ENCODE data around the gene LSM12. TPM values are rescaled to one million over a fixed set of nuclear protein-coding genes. Genes with fewer than 3 reads are reported as not detected.

LSM12 gene
- total RNA-seq = 10 to 100 TPM; 71.4 to 73.5 TPM

GRCh38 chr17:44066204-44066930 is at the start of gene LSM12:
LSM12 (minus strand) TSS chr17:44066671; CDS start chr17:44066587, 84 bp downstream.
- peaks cover 8 to 28% of the 10 kb centered on the region in 2 donors for H3K36me3 Mint-ChIP-seq
- no peaks in the 10 kb centered on the region for H3K9me3 Mint-ChIP-seq
- peak within 1 kb of the TSS; percentile 89 to 99 for H3K27ac Mint-ChIP-seq
- DNase-seq (ENCODE audit: low spot score in 2 of 2) = peak; percentile 90 to 97
- peak; percentile 75 to 85 for ATAC-seq

GRCh38 chr17:44115585-44116415 is 49.3 kb upstream of the LSM12 start:
- H3K9me3 Mint-ChIP-seq = no peaks in the 10 kb centered on the region
- no peaks in the 10 kb centered on the region for H3K36me3 Mint-ChIP-seq
- peak in 1 of 2 donors; percentile 53 for DNase-seq (ENCODE audit: low spot score in 2 of 2)
- peak in 1 of 2 donors; percentile 34 for ATAC-seq
- H3K27ac Mint-ChIP-seq = peak overlapping the region in 1 of 2 donors; percentile 28

DNA sequence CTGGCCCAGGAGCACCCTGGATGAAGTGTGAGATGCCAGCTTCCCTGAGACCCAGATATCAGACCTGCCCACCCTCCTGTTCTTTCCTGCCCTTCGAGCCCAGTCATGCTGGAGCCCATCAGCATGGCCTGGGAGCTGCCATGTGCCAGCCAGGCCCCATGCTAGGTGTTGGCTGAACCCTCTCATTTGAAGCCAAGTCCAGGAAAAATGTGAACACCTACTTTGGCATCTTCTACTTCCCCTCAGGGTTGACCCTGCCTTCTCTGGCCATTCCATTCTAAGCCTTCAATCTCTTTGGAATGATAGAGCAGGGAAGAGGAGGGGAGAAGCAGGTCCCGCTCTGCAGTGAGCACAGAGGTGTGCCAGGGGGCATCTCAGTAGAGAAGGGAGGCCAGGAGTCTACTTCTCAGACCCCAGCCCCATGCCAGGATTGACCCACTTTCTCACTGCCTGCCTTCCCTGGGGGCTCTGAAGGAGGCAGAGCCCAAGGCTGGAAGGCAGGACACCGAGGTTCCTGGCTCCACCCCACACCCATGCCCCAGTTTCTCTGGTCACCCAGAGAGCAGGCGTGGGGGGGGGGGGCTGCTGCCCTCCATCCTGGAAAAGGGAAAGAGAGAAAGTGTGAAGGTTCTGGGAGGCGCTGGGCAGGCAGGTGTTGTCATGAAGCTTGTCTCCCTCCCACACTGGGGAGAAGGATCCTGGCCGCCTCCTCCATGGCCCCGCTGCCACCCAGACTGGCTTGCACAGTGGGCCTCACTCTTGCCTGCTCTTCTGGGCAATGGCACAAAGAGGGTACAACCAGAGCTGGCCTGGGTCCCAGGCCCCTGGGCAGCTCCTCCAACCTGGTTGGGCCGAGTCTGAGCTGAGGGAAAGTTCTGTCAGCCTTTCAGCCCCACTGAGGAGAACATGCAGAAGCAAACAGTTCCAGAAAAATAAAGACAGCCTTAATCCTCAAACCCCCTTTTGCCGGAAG is 47.7 kb upstream of the LSM12 start:
- Mint-ChIP-seq H3K36me3 (no peaks in the 10 kb centered on the region), H3K9me3 (no peaks in the 10 kb centered on the region), H3K27ac (peak overlapping the region in 1 of 2 donors; percentile 85)
- DNase-seq (ENCODE audit: low spot score in 2 of 2) (no peak), ATAC-seq (no peak)

GRCh38 chr17:44113382-44113781 is 46.9 kb upstream of the LSM12 start:
- H3K27ac Mint-ChIP-seq = peak overlapping the region in 1 of 2 donors; percentile 85
- H3K36me3 Mint-ChIP-seq = no peaks in the 10 kb centered on the region
- no peak for DNase-seq (ENCODE audit: low spot score in 2 of 2)

DNA sequence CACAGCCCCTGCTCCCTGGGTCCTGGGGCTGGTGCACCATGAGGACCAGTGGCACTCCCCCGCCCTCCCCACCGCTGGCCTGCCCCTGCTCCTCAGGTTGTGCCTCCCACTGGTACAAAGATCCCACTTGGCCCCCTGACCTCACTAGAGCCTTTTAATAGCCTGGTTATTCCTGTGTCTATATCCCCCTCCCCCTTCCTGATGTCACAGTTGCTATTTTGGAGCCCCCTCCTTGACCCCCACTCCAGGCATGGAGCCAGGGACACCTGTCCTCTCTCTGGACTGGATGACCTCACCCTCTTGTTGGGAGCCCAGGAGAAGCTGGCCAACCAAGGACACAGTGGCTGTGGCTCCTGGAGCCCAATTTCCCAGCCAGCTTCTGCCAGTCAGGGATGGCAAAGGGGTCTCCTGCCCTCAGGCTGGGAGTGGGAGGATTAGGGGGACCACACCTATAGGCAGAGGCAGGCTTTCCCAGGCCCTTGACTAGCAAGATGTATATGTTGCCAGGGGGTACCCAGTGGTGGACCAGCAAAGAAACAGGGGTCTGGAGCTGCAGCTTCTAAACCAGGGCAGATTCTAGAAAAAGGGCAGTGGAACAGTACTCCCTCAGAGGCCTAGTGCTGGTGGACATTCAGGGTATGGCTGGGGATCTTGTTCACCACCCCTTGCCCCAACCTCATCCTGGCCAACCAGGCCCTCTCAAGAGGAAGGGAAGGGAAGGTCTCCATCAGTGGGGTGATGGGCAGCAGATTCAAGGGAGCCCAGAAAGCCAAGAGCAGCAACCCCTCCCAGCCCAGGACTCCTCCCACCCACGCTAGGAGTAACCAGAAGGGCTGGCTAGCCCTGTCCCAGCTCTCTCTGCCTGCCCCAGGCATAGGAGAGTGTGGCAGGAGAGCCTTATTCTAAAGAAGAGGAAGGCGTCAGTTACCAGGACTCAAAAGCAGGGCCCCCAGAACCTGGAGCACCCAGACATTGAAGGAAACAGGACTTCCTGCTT is 46.1 kb upstream of the LSM12 start:
- no peak for ATAC-seq
- H3K27ac Mint-ChIP-seq = peak overlapping the region in 1 of 2 donors; percentile 44
- no peaks in the 10 kb centered on the region for H3K36me3 Mint-ChIP-seq
- DNase-seq (ENCODE audit: low spot score in 2 of 2) = no peak
- no peaks in the 10 kb centered on the region for H3K9me3 Mint-ChIP-seq

More at GRCh38 chr17:44113382-44113781, 46.9 kb upstream of the LSM12 start:
- ATAC-seq = no peak
- no peaks in the 10 kb centered on the region for H3K9me3 Mint-ChIP-seq

DNA sequence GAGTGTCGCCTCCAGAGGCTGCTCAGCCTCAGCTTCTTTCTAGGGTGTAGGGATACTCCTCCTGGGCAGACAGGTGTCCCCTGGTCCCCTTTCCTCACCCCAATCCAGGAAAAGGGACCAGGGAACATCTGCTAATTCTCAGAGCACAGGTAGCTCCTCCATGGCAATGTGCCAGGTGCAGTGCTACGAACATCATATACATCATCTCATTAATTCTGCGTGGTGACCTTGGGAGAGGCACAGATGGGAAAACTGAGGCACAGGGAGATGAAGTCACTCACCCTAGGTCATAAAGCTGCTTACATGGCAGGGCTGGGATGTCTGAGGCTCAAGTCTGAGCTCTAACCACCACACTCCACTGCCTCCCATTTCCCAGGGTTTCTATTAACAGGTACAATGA is 45.3 kb upstream of the LSM12 start:
- peak overlapping the region in 1 of 2 donors; percentile 4 for H3K27ac Mint-ChIP-seq

GRCh38 chr17:44110823-44111633 is 44.6 kb upstream of the LSM12 start:
- DNase-seq (ENCODE audit: low spot score in 2 of 2) (peak in 1 of 2 donors; percentile 56), ATAC-seq (peak; percentile 67 to 80)
- Mint-ChIP-seq H3K36me3 (no peaks in the 10 kb centered on the region), H3K27ac (peak overlapping the region in 1 of 2 donors; percentile 4), H3K9me3 (no peaks in the 10 kb centered on the region)

More for the DNA sequence above, 45.3 kb upstream of the LSM12 start:
- no peak for ATAC-seq
- DNase-seq (ENCODE audit: low spot score in 2 of 2) = no peak
- H3K36me3 Mint-ChIP-seq = no peaks in the 10 kb centered on the region
- no peaks in the 10 kb centered on the region for H3K9me3 Mint-ChIP-seq

GRCh38 chr17:44110011-44110686 is 43.7 kb upstream of the LSM12 start:
- Mint-ChIP-seq H3K27ac (no peak overlapping the region), H3K36me3 (no peaks in the 10 kb centered on the region), H3K9me3 (no peaks in the 10 kb centered on the region)
- ATAC-seq (no peak), DNase-seq (ENCODE audit: low spot score in 2 of 2) (no peak)

GRCh38 chr17:44109312-44109630 is 42.8 kb upstream of the LSM12 start:
- ATAC-seq (no peak), DNase-seq (ENCODE audit: low spot score in 2 of 2) (no peak)
- H3K27ac Mint-ChIP-seq = no peak overlapping the region
- H3K9me3 Mint-ChIP-seq = no peaks in the 10 kb centered on the region
- H3K36me3 Mint-ChIP-seq = no peaks in the 10 kb centered on the region

DNA sequence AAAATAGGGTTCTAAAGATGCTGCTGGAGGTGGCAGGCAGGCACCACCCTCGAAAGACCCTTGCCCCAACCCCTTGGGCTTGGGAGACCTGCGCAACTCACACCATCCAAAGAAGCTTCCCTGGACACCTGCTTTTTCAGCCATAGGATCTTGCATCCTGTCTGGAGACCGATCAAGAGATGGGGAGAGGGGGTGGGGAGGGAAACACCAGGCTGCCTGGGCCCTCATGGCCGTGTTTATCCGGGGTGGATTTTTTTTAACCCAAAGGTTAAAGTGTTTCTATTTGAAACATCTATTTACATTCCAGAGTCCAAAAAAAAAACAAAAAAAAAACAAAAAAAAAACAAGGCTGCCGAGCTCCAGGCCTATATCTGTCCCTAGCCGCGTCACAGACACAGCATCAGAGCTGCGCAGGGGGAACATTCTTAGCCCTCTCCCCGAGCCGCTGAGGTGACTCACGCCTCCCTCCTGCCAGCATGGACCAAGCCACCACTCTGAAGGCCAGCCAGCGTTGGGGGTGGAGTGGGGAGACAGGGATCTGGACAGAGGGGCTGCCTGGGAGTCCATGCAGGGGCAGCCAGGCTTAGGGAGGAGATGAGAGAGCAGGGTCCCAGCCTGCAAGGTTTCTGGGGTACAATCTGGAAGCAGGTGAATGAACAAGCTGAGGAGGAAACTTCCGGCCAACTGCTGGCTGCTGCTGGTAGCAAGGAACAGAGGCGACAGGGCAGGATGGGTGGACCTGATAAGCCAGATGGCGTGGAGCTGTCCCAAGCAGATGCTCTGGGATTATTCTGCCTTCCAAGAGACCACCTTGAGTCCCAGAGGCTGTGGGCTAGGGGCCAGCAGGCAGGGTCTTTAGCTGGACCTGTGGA is 42.2 kb upstream of the LSM12 start:
- no peaks in the 10 kb centered on the region for H3K36me3 Mint-ChIP-seq
- DNase-seq (ENCODE audit: low spot score in 2 of 2) (no peak), ATAC-seq (no peak)
- no peaks in the 10 kb centered on the region for H3K9me3 Mint-ChIP-seq
- H3K27ac Mint-ChIP-seq = no peak overlapping the region

- no peaks in the 10 kb centered on the region for H3K9me3 Mint-ChIP-seq
Measured at GRCh38 chr17:44106801-44107200, 40.3 kb upstream of the LSM12 start.

GRCh38 chr17:44105941-44106340 is 39.5 kb upstream of the LSM12 start:
- no peaks in the 10 kb centered on the region for H3K9me3 Mint-ChIP-seq
- peak overlapping the region in 1 of 2 donors; percentile 9 for H3K27ac Mint-ChIP-seq
- DNase-seq (ENCODE audit: low spot score in 2 of 2) (no peak), ATAC-seq (no peak)
- no peaks in the 10 kb centered on the region for H3K36me3 Mint-ChIP-seq

More at GRCh38 chr17:44106801-44107200, 40.3 kb upstream of the LSM12 start:
- ATAC-seq = no peak
- no peak for DNase-seq (ENCODE audit: low spot score in 2 of 2)
- Mint-ChIP-seq H3K27ac (no peak overlapping the region), H3K36me3 (no peaks in the 10 kb centered on the region)

DNA sequence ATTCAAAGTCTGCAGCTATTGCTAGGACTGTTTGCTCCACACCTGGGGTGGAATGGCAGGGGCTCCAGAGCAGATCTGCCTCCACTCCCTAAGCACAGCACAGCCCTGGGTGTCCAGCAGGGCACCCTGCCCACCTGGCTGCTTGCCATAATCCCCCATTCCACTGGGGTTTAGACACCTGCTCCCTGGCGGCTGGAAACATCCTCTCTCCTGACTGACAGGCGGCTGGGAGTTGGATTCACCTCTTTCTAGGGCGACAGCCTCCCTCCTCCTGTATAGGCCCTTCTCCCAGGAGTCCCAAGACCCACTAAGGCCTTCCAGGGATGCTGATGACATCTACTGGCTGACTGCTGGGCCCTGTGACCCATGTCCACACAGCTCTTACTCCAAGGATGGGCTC is 39.0 kb upstream of the LSM12 start:
- H3K36me3 Mint-ChIP-seq = no peaks in the 10 kb centered on the region
- DNase-seq (ENCODE audit: low spot score in 2 of 2) (no peak), ATAC-seq (no peak)
- no peak overlapping the region for H3K27ac Mint-ChIP-seq
- H3K9me3 Mint-ChIP-seq = no peaks in the 10 kb centered on the region
